ENCODE data around the gene SACS.

DNA sequence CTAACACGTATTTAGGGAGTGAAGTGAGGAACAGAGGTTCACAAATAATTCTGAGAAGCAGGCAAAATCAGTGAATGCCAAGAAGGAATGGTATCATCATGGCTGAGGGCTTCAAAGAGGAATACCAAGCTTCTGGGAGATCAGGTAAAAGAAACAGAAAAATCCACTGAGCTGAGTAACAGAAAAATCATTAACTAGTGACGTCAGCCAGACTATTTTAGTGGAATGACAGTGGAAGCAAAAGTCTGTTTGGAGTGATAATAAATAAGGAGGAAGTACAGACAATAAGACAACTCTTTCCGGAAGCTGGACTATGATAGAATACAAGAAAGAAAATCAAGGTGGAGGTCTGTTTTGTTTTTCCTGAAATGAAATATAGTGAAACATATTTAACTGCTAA lies 83.5 kb downstream of the SACS start:
- TF ChIP-seq, protein P1, sequence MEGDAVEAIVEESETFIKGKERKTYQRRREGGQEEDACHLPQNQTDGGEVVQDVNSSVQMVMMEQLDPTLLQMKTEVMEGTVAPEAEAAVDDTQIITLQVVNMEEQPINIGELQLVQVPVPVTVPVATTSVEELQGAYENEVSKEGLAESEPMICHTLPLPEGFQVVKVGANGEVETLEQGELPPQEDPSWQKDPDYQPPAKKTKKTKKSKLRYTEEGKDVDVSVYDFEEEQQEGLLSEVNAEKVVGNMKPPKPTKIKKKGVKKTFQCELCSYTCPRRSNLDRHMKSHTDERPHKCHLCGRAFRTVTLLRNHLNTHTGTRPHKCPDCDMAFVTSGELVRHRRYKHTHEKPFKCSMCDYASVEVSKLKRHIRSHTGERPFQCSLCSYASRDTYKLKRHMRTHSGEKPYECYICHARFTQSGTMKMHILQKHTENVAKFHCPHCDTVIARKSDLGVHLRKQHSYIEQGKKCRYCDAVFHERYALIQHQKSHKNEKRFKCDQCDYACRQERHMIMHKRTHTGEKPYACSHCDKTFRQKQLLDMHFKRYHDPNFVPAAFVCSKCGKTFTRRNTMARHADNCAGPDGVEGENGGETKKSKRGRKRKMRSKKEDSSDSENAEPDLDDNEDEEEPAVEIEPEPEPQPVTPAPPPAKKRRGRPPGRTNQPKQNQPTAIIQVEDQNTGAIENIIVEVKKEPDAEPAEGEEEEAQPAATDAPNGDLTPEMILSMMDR (IDR thresholded peaks at IDR 0.05), result no peak
- no peak for TF ChIP-seq EP300 (IDR thresholded peaks at IDR 0.05)
